Measurements from ENCODE around the gene DDC.

Gene DDC

DNA sequence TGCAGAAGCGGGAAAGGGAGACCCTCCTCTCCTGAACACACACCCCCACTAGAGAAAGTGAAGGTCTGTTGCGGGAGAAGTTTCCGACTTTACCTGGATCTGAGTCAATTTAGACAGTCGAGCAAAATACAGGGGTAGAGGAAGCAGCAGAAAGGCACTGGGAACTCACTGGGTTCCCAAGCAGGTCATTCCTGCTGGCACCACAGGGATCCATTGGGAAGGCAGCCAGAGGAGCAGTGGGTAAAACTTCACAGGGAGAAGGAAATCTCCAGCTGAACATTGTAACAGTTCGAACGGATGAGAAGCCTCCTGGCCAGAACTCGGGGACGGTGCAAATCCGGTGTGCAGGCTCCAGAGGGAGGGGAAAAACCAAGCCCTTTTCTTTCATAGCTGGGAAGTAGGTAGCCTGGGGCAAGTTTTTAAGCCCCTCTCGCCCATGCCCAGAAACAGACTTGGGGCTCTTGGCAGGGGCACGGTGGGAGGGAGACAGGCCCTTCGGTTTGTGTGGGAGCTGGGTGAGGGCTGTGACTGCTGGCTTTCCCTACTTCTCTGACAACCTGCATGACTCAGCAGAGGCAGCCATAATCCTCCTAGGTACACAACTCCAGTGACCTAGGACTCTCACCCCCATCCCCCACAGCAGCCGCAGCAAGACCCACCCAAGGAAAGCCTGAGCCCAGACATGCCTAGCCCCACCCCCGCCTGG is 51.9 kb downstream of the DDC start:
- Histone ChIP-seq H3K27ac (ENCODE audit: low read depth, low read length) (no peak overlapping the region), H4K20me1 (ENCODE audit: low read depth, low read length) (no peaks in the 10 kb centered on the region), H3K27me3 (ENCODE audit: low read length) (no peaks in the 10 kb centered on the region), H3K9me2 (replicated peaks; ENCODE audit: insufficient read depth, low read length) (no peaks in the 10 kb centered on the region), H3K9me3 (ENCODE audit: insufficient read depth, low read length) (no peaks in the 10 kb centered on the region), H3K9ac (ENCODE audit: low read length) (no peak overlapping the region), H3K36me3 (ENCODE audit: low read length) (no peaks in the 10 kb centered on the region), H3F3A (ENCODE audit: insufficient read depth) (no peaks in the 10 kb centered on the region), H3K79me2 (ENCODE audit: insufficient read depth, low read length) (no peaks in the 10 kb centered on the region), H3K4me3 (ENCODE audit: insufficient read depth, low read length, poor library complexity, severe bottlenecking) (no peak overlapping the region), H2AFZ (ENCODE audit: low read depth, low read length, severe bottlenecking) (no peak overlapping the region), H3K4me2 (ENCODE audit: low read depth, low read length, poor library complexity, severe bottlenecking) (no peak overlapping the region)
- TF ChIP-seq EZH2phosphoT487 (conservative IDR thresholded peaks at IDR 0.05; ENCODE audit: low read length): no peak
- TF ChIP-seq, protein P1, sequence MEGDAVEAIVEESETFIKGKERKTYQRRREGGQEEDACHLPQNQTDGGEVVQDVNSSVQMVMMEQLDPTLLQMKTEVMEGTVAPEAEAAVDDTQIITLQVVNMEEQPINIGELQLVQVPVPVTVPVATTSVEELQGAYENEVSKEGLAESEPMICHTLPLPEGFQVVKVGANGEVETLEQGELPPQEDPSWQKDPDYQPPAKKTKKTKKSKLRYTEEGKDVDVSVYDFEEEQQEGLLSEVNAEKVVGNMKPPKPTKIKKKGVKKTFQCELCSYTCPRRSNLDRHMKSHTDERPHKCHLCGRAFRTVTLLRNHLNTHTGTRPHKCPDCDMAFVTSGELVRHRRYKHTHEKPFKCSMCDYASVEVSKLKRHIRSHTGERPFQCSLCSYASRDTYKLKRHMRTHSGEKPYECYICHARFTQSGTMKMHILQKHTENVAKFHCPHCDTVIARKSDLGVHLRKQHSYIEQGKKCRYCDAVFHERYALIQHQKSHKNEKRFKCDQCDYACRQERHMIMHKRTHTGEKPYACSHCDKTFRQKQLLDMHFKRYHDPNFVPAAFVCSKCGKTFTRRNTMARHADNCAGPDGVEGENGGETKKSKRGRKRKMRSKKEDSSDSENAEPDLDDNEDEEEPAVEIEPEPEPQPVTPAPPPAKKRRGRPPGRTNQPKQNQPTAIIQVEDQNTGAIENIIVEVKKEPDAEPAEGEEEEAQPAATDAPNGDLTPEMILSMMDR (IDR thresholded peaks at IDR 0.05; ENCODE audit: insufficient read depth, low read length, poor library complexity, severe bottlenecking): no peak

DNA sequence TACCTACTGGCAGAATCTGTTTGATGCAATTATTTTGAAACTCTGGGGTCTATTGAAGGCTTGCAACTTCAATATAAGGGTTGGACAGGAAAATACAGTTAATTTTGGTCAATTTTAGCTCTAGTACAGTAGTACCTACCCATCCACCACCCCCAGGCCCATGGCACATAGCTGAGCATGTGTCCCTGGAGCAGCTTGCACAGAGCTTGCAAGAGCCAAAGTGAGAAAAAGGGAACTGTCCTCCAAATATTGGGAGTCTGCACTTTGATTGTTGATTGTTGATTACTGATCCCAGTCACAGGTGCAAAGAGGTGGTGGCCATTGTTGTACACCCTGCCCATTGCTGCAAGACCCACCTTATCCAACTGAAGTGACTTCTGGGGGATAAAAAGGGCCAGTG is 52.8 kb downstream of the DDC start:
- no peaks in the 10 kb centered on the region for H3K27me3 ChIP-seq (ENCODE audit: low read length)
- H3K4me2 ChIP-seq (ENCODE audit: low read depth, low read length, poor library complexity, severe bottlenecking): no peak overlapping the region
- H2AFZ ChIP-seq (ENCODE audit: low read depth, low read length, severe bottlenecking): no peak overlapping the region
- TF ChIP-seq EZH2phosphoT487 (conservative IDR thresholded peaks at IDR 0.05; ENCODE audit: low read length): no peak
- TF ChIP-seq, protein P1 (IDR thresholded peaks at IDR 0.05; ENCODE audit: insufficient read depth, low read length, poor library complexity, severe bottlenecking): no peak
- H4K20me1 ChIP-seq (ENCODE audit: low read depth, low read length): no peaks in the 10 kb centered on the region
- H3K4me3 ChIP-seq (ENCODE audit: insufficient read depth, low read length, poor library complexity, severe bottlenecking): no peak overlapping the region
- no peaks in the 10 kb centered on the region for H3F3A ChIP-seq (ENCODE audit: insufficient read depth)
- no peaks in the 10 kb centered on the region for H3K36me3 ChIP-seq (ENCODE audit: low read length)
- H3K27ac ChIP-seq (ENCODE audit: low read depth, low read length): no peak overlapping the region
- no peaks in the 10 kb centered on the region for H3K9me2 ChIP-seq (replicated peaks; ENCODE audit: insufficient read depth, low read length)
- H3K9ac ChIP-seq (ENCODE audit: low read length): no peak overlapping the region
- no peaks in the 10 kb centered on the region for H3K79me2 ChIP-seq (ENCODE audit: insufficient read depth, low read length)
- no peaks in the 10 kb centered on the region for H3K9me3 ChIP-seq (ENCODE audit: insufficient read depth, low read length)

DNA sequence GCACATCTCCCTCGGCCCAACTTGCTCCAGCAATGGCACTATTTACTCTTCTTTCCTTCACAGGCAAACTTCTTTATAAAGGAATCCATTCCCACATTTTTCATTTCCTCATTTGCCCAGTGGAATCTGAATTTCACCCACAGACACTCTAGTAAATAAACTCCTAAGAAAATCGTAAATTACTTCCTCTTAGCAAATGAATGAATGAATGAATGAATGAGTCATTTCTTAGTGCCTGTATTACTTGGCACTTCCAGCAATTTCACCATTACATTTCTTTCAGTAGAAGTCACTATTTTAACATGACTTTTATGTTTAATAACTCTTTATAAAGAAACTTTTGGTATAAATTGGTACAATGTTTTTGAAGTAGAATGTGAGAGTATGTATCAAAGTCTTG is 55.7 kb downstream of the DDC start:
- Histone ChIP-seq H3K4me2 (ENCODE audit: low read depth, low read length, poor library complexity, severe bottlenecking) (no peak overlapping the region), H3K27me3 (ENCODE audit: low read length) (no peaks in the 10 kb centered on the region), H4K20me1 (ENCODE audit: low read depth, low read length) (no peaks in the 10 kb centered on the region), H3K27ac (ENCODE audit: low read depth, low read length) (no peak overlapping the region), H3K9ac (ENCODE audit: low read length) (no peak overlapping the region), H3K79me2 (ENCODE audit: insufficient read depth, low read length) (no peaks in the 10 kb centered on the region), H3K9me2 (replicated peaks; ENCODE audit: insufficient read depth, low read length) (no peaks in the 10 kb centered on the region), H2AFZ (ENCODE audit: low read depth, low read length, severe bottlenecking) (no peak overlapping the region), H3K36me3 (ENCODE audit: low read length) (no peaks in the 10 kb centered on the region), H3K9me3 (ENCODE audit: insufficient read depth, low read length) (no peaks in the 10 kb centered on the region), H3F3A (ENCODE audit: insufficient read depth) (no peaks in the 10 kb centered on the region), H3K4me3 (ENCODE audit: insufficient read depth, low read length, poor library complexity, severe bottlenecking) (no peak overlapping the region)
- TF ChIP-seq EZH2phosphoT487 (conservative IDR thresholded peaks at IDR 0.05; ENCODE audit: low read length): no peak
- TF ChIP-seq, protein P1 (IDR thresholded peaks at IDR 0.05; ENCODE audit: insufficient read depth, low read length, poor library complexity, severe bottlenecking): no peak
